Prostate gland (tissue), 2 donors: ENCODE measurements around the gene PRKAR1B. TPM values are rescaled to one million over a fixed set of nuclear protein-coding genes. Genes with fewer than 3 reads are reported as not detected.

Source experiments
- DNase-seq: peaks from one replicate; pipeline ENCODE4 v3.0.0-alpha.2; 2019; ENCODE audit warnings: low spot score
- H3K27ac ChIP-seq, 2 donors: fragments of 200-600 bp; sonication (generic); 2 replicates each; pipeline ENCODE4 v1.5.1; 2017 to 2019
- H3K27me3 ChIP-seq: fragments of 200-600 bp; sonication (generic); replicated peaks from 2 replicates; pipeline ENCODE4 v1.5.1; 2019; ENCODE audit not compliant: insufficient read depth
- H3K36me3 ChIP-seq, 2 donors: fragments of 200-600 bp; sonication (generic); 1 replicate in 1 of 2; 2 replicates in 1 of 2; pipeline versions ENCODE4 v1.5.1 to v1.8.1; 2017 to 2019
- H3K4me1 ChIP-seq: fragments of 200-600 bp; sonication (generic); replicated peaks from 2 replicates; pipeline ENCODE4 v1.5.1; 2019
- H3K4me3 ChIP-seq, 2 donors: fragments of 200-600 bp; sonication (generic); 2 replicates each; pipeline ENCODE4 v1.5.1; 2017 to 2019
- H3K9me3 ChIP-seq: fragments of 200-600 bp; sonication (generic); 2 replicates; pipeline ENCODE4 v1.5.1; 2017
- CTCF ChIP-seq, 4 experiments: fragments of 200-600 bp in 2 of 4; fragments of 450-650 bp in 2 of 4; sonication (generic) in 2 of 4; IDR thresholded peaks; 1 replicate in 3 of 4; 2 replicates in 1 of 4; pipeline ENCODE4 v1.5.1; 2016 to 2019; ENCODE audit warnings: antibody characterized with exemption in 4 of 4, mild to moderate bottlenecking in 2 of 4, moderate library complexity in 2 of 4
- POLR2A ChIP-seq: fragments of 450-650 bp; IDR thresholded peaks from one replicate; pipeline ENCODE4 v1.6.1; 2016; ENCODE audit warnings: antibody characterized with exemption, mild to moderate bottlenecking
- POLR2AphosphoS5 ChIP-seq: sonication (generic); formaldehyde crosslinking; IDR thresholded peaks from one replicate; pipeline ENCODE4 v1.6.1; 2017; ENCODE audit warnings: antibody characterized with exemption
- WGBS: methylation state at CpG from one replicate; pipeline ENCODE4 v1.1.5; 2018; 5-methylcytosine and 5-hydroxymethylcytosine counted together
- intact Hi-C: fragments of 100-400 bp; cut with DNase I; formaldehyde crosslinking; loops from one replicate; pipeline ENCODE4 v1.14.2; 2022
- total RNA-seq, 2 donors: library from RNA; depleted of rRNA; stranded (reverse); fragments of >200 nt; gene quantifications; one replicate each; pipeline ENCODE4 v1.1.0, GENCODE V29; 2016

The PRKAR1B gene
- total RNA-seq, 2 donors from 2014 or later = 20.2 to 44.8 TPM

- WGBS = 94% methylated on average over 8 of the region's 8 CpGs
- Histone ChIP-seq H3K27me3 (no peaks in the 10 kb centered on the region), H3K4me3 (no peak overlapping the region), H3K9me3 (no peaks in the 10 kb centered on the region), H3K36me3 (no peaks in the 10 kb centered on the region), H3K4me1 (peaks cover 1% of the 10 kb centered on the region), H3K27ac (no peak overlapping the region)
- intact Hi-C loops = no loop called here
- DNase-seq = no peak
- no peak for TF ChIP-seq POLR2A
These were observed 54.2 kb downstream of the PRKAR1B start for GRCh38 chr7:672891-673290.

- no peak for DNase-seq
- Histone ChIP-seq H3K9me3 (no peaks in the 10 kb centered on the region), H3K4me1 (peaks cover 5% of the 10 kb centered on the region), H3K36me3 (no peaks in the 10 kb centered on the region), H3K27ac (no peak overlapping the region), H3K27me3 (no peaks in the 10 kb centered on the region), H3K4me3 (no peak overlapping the region)
- WGBS = 92% methylated on average over 10 of the region's 10 CpGs
- intact Hi-C loops = no loop called here
- no peak for TF ChIP-seq CTCF (IDR thresholded peaks at IDR 0.05)
- no peak for TF ChIP-seq POLR2A
- no peak for TF ChIP-seq POLR2AphosphoS5
These were observed 55.6 kb downstream of the PRKAR1B start for GRCh38 chr7:671415-672042.

DNA sequence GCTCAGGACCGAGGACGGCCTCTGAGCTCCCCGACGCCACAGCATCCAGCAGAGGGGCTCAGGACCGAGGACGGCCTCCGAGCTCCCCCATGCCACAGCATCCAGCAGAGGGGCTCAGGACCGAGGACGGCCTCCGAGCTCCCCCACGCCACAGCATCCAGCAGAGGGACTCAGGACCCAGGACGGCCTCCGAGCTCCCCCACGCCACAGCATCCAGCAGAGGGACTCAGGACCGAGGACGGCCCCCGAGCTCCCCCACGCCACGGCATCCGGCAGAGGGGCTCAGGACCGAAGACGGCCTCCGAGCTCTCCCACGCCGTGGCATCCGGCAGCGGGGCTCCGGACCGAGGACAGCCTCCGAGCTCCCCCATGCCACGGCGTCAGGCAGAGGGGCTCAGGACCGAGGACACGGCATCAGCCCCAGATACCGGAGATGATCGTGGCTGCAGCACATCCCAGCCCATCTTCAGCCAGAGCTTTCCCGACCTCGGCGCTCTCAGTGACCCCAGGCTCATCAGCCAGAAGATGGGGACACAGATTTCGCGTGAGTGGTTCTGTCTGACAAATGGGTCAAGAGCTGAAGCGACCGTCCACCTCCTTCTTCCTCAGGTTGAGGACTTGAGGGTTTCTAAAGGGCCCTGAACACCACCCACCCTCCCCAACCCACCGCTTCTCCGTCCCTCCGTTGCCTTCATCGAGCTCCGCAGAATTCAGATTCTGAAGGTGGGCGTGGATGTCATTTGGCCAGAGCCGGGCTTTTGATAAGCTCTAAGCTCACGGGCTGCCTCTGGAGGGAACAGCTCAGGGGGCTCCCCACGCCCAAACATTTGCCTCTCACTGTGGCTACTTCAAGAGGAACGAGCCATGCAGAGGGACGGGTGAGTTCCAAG is 56.3 kb downstream of the PRKAR1B start:
- no peak overlapping the region for H3K27ac ChIP-seq
- no peaks in the 10 kb centered on the region for H3K27me3 ChIP-seq
- H3K4me3 ChIP-seq = no peak overlapping the region
- intact Hi-C loops = no loop called here
- no peaks in the 10 kb centered on the region for H3K36me3 ChIP-seq
- 95% methylated on average over 54 of the region's 54 CpGs for WGBS
- no peak for TF ChIP-seq POLR2AphosphoS5
- TF ChIP-seq CTCF (IDR thresholded peaks at IDR 0.05) = no peak
- TF ChIP-seq POLR2A = no peak
- no peak for DNase-seq
- no peaks in the 10 kb centered on the region for H3K9me3 ChIP-seq
- H3K4me1 ChIP-seq = peaks cover 5% of the 10 kb centered on the region

- H3K27me3 ChIP-seq = no peaks in the 10 kb centered on the region
- no peak for DNase-seq
- peaks cover 5% of the 10 kb centered on the region for H3K4me1 ChIP-seq
- TF ChIP-seq POLR2A (no peak), CTCF (IDR thresholded peaks at IDR 0.05) (no peak), POLR2AphosphoS5 (no peak)
- H3K9me3 ChIP-seq = no peaks in the 10 kb centered on the region
- no peak overlapping the region for H3K4me3 ChIP-seq
- no peaks in the 10 kb centered on the region for H3K36me3 ChIP-seq
- 90% methylated on average over 4 of the region's 4 CpGs for WGBS
- intact Hi-C loops = no loop called here
- peak overlapping the region; percentile 38 to 60 for H3K27ac ChIP-seq
These were observed 58.1 kb downstream of the PRKAR1B start for GRCh38 chr7:668958-669357.

- H3K27me3 ChIP-seq = no peaks in the 10 kb centered on the region
- TF ChIP-seq CTCF (IDR thresholded peaks at IDR 0.05) (no peak), POLR2AphosphoS5 (peak; percentile 93)
- peak overlapping the region; percentile 38 to 60 for H3K27ac ChIP-seq
- no peaks in the 10 kb centered on the region for H3K36me3 ChIP-seq
- WGBS = 12% methylated on average over 16 of the region's 16 CpGs
- H3K4me3 ChIP-seq = no peak overlapping the region
- H3K9me3 ChIP-seq = no peaks in the 10 kb centered on the region
- intact Hi-C loops = no loop called here
- peak; percentile 81 for DNase-seq
- peaks cover 5% of the 10 kb centered on the region for H3K4me1 ChIP-seq
These were observed 58.7 kb downstream of the PRKAR1B start for GRCh38 chr7:668139-668931.
